Measurements from ENCODE around the gene IFRD2.
"Not testable (repeated sequence)": the region's sequence is repeated elsewhere in the genome, so short reads cannot be mapped to it uniquely, and the experiment has no call there.

The IFRD2 gene

DNA sequence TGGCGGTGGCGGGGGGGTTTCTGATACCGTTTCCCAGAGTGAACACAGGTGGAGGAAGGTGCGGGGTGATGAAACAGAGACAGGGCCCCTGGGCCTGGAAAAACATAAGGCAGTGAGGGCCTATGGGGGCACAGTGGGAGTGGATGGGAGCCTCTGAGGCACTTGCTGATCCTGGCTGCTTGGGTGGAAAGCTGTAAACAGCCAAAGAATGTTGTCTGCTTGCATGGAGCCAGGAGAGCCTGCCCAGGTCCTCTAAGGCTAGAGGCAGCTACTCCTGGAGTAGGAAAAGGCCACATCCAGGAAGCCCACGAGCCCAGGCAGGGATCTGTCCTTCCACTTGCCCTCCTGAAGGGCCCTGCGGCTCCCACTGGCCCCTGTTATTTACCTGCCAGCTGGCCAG lies 26.2 kb downstream of the IFRD2 start:
- no peak for DNase-seq

DNA sequence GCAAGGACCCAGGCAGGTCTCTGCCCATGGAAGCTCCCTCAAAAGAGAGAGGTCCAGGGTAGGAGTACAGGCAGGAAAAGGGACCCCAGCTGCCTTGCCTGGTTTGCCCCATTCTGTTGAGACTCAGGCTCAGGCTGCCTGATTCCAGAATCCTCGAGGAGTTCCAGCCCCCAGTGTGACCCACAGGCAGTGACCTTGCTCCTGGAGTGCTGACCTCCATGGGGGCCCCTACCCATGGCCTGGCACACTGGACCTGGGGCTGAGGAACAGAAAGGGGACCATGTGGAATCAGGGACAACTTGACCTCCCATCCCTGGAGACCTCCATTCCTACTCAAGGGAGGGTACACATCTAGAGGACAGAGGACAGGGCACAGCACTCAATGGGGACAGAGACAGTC lies 26.7 kb downstream of the IFRD2 start:
- DNase-seq, result no peak

- DNase-seq, result no peak
These were observed 27.2 kb downstream of the IFRD2 start for GRCh38 chr3:50264964-50265485.

DNA sequence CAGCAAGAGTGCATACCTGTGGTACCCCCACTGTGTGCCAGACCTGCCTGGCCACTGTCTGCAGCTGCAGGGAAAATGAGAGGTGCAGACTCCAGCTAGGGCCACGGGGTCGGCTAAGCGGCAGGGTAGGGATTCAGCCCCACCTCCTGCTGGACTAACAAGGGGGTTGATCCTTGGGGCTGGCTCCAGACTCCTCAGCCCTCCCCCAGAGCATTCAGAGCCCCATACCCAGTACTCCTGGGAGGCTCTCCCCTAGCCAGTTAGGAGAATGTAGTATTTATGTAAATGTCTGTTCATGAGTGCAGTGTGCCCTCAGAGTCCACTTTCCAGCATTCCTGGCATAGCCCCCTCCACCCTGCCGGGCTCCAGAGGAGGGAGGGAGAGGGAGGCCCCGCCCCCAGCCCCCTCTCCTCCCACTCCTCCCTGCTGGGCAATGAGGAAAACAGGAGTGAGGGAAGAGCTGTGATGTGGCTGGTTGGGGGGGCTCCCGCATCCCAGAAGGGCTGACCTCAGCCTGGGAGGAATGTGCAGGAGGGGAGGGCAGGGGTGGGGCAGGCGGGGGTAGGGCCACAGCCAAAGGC lies 27.8 kb downstream of the IFRD2 start:
- DNase-seq, result no peak

GRCh38 chr3:50263478-50264382 lies 28.5 kb downstream of the IFRD2 start:
- no peak for DNase-seq

- DNase-seq, result no peak
These were observed 29.5 kb downstream of the IFRD2 start for GRCh38 chr3:50262778-50263177.

GRCh38 chr3:50262200-50262599 lies 30.0 kb downstream of the IFRD2 start:
- not testable (repeated sequence) for DNase-seq

DNA sequence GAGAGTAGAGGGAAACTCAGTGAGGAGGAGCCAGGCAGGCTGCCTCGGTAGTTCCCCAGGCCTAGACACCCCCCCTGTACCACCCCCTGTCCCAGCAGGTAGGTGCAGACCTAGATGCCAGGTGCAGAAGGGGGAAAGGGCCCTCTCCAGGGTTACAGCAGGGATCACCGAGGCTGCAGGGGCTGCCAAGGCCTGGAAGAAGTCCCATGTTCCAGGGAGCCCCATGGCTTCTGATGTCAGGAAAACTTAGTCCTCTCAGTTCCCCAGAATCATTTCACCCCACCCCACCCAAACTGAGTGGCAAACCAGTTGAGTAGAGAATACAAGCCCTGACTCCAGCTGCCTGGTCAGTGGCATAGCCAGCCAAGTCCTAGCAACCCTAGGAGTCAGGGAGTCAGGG lies 30.7 kb downstream of the IFRD2 start:
- DNase-seq, result no peak

DNA sequence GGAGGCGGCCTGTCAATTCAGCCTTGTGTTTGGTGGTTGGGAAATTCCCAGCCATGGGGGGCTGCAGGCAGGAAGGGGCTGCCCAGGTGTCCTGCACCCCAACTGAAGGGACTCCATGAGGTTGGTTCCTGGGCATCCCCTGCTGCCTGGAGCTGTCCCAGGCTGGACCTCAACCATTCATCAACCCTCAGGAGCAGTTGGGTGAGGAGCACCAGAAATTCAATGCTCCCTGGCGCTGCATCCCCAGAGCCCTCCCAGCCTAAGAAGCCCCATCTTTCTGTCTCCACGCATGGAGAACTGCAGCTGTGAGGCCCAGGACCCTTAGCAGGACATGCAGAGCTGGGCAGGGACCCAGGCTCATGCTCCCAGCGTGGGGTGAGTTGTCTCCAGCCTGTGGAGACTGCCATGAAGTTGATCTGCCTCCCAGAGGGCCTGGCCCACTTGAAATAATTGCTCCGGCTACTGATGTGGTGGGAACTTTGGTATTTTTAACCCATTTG lies 31.2 kb downstream of the IFRD2 start:
- no peak for DNase-seq

DNA sequence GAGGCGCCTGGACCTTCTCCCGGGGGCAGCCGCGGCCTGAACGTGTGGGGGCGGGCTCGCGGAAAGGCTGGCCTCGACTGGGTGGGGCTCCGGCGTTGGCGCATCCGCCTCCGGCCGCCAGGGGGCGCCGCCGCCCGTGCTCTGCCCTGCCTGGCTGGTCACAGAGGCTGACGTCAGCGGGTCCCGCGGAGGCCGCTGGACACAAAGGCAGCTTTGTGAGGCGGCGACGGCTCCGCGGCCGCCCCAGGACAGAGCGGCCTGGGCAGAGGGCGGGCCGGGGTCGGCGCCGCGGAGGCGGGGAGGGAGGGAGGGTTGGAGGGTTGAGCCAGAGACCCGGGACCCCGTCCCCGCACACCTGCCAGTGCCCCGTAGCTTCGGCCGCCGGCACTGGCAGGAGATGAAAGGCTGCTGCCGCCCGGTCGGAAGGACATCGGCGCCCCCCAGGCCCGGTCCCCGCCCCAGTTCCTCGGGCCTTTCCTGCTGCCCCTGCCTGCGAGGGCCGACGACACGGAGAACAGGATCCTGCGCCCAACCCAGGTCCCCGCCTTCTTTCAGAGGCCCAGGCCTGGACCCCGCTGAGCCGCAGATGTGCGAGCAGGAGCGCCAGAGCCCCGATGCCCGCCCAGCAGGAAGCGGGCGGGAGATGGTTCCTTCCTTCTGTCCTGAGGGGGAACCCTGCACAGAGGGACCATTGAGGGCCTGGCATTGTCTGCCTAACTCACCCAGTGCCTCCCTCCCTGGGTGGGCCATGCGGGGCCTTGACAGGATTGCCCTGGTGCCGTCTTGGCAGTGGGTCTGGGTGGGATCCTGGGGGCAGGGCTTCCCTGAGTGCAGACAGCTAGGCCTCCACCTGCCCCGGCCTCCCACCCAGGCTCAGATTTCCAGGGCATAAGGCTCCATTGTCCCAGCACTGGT lies 31.9 kb downstream of the IFRD2 start:
- DNase-seq, result peak; percentile 79

GRCh38 chr3:50259432-50260026 lies 32.7 kb downstream of the IFRD2 start:
- DNase-seq, result no peak

DNA sequence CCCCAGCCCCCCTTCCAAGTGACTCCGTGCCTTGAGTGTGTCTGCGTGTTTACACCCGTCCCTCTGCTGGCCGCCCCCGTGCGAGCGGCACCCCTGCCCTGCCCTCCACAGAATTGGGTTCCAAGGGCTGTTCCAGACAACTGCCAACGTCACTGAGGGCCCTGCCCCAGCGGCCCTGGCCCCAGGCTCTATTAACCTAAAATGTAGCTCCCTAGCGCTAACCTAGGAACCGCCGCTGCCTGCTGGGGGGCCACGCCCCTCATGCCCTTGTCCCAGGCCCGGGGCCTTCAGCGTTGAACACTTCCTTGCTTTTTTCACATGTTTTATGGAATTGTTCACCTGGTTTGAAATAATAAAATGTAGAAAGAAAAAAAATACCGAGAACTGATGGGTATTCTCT lies 33.2 kb downstream of the IFRD2 start:
- no peak for DNase-seq

DNA sequence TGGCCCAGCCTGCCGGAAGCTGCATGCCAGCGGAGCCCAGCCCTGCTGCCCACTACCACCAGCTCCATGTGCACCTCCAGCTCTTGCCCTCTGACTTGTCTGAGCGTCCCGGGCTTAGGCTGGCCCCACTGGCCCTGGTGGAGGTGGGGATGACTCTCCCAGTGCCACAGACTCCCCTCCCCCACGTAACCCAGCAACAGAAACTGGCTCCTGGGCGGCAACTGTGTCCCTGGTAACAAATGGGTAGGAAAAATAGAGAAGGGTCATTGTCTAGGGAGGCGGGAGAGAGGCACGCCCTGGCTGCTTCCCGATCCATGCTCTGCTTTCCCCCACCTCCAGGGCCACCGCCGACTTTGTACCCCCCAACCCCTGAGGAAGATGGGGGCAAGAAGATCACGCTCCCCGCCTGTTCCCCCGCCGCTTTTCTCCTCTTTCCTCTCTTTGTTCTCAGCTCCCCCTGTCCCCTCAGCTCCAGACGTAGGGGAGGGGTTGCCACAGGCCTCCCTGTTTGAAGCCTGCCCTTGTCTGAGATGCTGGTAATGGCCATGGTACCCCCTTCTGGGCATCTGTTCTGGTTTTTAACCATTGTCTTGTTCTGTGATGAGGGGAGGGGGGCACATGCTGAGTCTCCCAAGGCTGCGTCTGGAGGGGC lies 34.1 kb downstream of the IFRD2 start:
- no peak for DNase-seq

DNA sequence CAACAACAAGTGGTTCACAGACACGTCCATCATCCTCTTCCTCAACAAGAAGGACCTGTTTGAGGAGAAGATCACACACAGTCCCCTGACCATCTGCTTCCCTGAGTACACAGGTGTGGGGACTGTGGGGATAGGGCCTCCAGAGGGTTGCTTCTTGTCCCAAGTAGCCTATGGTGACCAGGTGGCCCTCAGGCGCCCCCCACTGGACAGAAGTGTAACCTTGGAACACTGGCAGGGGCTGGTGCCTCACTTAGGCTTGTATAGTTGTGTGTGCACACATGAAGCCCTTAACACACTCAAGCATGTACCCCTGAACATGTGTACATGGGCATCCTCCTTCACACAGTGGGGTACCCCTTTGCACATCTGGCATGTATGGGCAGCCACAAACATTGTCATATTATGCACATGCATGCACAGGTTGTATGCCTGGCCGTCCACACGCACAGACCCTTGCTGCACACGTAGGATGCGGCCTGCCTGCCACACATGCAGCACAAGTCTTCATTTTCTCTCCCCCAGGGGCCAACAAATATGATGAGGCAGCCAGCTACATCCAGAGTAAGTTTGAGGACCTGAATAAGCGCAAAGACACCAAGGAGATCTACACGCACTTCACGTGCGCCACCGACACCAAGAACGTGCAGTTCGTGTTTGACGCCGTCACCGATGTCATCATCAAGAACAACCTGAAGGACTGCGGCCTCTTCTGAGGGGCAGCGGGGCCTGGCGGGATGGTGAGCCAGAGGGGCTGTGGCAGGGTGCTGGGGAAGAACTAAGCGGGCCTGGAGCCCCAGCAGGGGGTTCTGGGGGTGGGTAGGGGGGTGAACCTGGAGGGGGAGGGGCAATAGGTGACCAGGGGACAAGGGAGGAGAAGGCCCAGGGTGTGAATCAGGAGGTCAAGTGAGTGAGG lies 35.0 kb downstream of the IFRD2 start:
- DNase-seq, result no peak

- no peak for DNase-seq
These were observed 37.0 kb downstream of the IFRD2 start for GRCh38 chr3:50255251-50255615.

GRCh38 chr3:50254577-50255250 lies 37.5 kb downstream of the IFRD2 start:
- DNase-seq, result no peak

- no peak for DNase-seq
These were observed 41.0 kb downstream of the IFRD2 start for GRCh38 chr3:50251220-50251619.

DNA sequence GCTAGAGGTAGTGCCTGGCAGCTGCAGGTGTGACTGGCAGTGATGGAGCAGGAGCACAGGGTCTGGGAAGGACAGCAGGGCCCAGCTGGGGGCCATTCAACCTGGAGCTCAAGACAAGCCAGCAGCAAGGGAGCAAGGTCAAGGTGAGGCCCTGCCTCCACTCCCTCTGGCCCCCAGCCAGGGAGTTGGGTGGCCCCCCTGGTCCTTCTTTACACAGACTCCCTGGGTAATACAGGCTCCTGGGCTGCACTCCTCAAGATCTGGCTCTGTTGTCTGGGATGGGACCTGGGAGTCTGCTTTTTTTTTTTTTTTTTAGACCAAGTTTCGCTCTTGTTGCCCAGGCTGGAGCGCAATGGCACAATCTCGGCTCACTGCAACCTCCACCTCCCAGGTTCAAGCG lies 41.7 kb downstream of the IFRD2 start:
- no peak for DNase-seq

DNA sequence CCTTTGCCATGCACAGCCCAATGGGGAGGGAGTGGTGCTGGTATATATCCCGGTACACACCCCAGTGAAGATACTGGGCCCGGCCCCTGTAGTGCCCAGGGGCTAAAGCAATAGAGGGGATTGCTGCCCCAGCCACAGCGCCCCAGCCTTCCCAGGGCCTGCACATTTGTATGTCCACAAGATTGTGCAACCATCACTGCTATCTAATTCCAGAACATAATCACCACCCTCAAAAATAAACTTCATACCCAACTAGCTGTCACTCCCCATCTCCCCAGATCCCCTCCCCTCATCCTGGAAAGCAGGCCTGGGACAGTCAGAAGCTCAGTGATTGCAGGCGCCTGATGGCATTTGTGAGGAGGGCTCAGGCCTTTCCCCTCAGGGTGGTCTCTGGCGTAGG lies 42.8 kb downstream of the IFRD2 start:
- no peak for DNase-seq

GRCh38 chr3:50248387-50248786 lies 43.8 kb downstream of the IFRD2 start:
- DNase-seq, result no peak
